ENCODE results near the gene RAB31.
"Not testable (repeated sequence)": the region's sequence is repeated elsewhere in the genome, so short reads cannot be mapped to it uniquely, and the experiment has no call there.

- not testable (repeated sequence) for TF ChIP-seq CTCF, POLR2A (IDR thresholded peaks at IDR 0.05)
Measured at GRCh38 chr18:9897787-9898291, 189.7 kb downstream of the RAB31 start.
